GM13977 (cell line): ENCODE measurements around the gene UQCRC2.

Experiments used
- DNase-seq: peaks from one replicate; pipeline ENCODE4 v3.0.0; 2012; ENCODE audit warnings: low spot score
- CTCF ChIP-seq: IDR thresholded peaks from 2 replicates; pipeline ENCODE4 v1.5.1; 2012; ENCODE audit warnings: mild to moderate bottlenecking, control low read depth; ENCODE audit not compliant: insufficient read depth; ENCODE audit errors: extremely low read depth, missing control alignments
- in situ Hi-C: fragments of 300-500 bp; cut with MboI; formaldehyde crosslinking; loops from one replicate; pipeline ENCODE4 v1.12.0; 2022; ENCODE audit warnings: low sequenced_read_pairs, low pct_unique_long_range_greater_than_20kb, mixed read lengths, inconsistent platforms; ENCODE audit not compliant: unreplicated experiment

Gene UQCRC2

GRCh38 chr16:21946889-21947635 lies 6.1 kb upstream of the UQCRC2 start:
- DNase-seq, result peak; percentile 48
- in situ Hi-C loops, result no loop called here
- no peak for TF ChIP-seq CTCF

DNA sequence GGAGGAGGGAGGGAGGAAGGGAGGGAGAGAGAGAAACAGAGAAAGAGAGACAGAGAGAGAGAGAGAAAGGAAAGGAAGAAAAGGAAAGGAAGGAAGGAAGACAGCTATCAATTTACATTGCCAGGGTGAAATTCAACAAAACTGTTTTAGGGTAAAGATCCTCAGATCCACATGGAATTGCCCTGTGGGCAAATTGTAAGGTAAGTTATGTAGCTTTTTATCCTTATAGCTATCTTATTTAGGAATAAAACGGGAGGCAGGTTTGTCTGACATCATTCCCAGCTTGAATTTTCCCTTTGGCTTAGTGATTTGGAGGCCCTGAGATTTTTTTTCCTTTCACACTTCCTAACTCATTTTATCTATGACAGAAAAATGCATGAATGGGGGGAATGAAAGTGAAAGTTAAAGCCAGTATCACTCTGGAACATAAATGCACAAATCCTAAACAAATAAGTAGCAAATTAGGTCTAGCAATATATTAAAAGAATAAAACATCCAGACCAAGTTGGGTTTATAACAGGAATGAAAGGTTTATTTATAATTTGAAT lies 3.4 kb upstream of the UQCRC2 start:
- no peak for DNase-seq
- TF ChIP-seq CTCF, result no peak
- in situ Hi-C loops, result loop anchor here (25.0 kb wide), 1 partner anchor 137 kb away; no protein-coding TSS in a partner anchor

GRCh38 chr16:21950782-21951521 lies 2.2 kb upstream of the UQCRC2 start:
- TF ChIP-seq CTCF, result peak; percentile 63
- peak; percentile 18 for DNase-seq
- in situ Hi-C loops, result loop anchor here (25.0 kb wide), 1 partner anchor 139 kb away; no protein-coding TSS in a partner anchor

DNA sequence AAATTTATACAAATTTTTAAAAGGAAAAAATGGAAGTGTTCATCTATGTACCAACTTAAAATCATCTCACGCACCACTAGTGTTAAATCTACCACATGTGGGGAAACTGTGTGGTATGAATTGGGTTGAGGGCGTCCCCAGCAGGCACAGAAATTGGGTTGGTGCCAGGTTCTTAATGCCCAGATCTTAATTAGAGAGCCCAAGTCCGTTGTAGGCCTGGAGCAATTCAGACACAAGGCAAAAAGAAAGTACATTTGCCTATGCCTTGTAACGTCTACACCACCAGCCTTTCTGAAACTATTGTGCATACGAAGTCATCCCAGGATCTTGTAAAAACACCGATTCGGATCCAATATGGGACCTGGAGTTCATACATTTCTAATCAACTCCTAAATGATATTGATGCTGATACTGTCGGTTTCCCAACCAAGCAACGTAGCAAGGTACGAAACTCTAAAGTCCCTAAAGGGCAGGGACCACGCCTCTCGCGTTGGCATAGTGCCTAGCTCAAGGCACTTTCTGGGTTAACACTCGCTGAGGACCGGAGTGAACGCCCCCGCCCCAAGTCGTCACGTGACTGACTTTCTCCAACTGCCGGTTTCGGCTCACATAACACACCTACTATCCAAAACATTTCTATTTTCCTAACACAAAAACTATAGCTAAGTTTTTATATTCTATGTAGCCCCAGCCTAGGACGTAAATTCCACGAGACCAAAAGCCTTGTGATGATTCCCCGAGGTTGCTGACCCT lies 945 bp upstream of the UQCRC2 start:
- in situ Hi-C loops, result loop anchor here (25.0 kb wide), 1 partner anchor 140 kb away; no protein-coding TSS in a partner anchor

GRCh38 chr16:21953541-21953902 lies 361 bp downstream of the UQCRC2 start:
- in situ Hi-C loops, result loop anchor here (25.0 kb wide), 1 partner anchor 141 kb away; no protein-coding TSS in a partner anchor
- no peak for DNase-seq
- no peak for TF ChIP-seq CTCF

More for the DNA sequence above, 945 bp upstream of the UQCRC2 start:
- TF ChIP-seq CTCF, result no peak
- peak; percentile 36 for DNase-seq
